OCI-LY3 (cell line): Measurements from ENCODE around the gene RBCK1.

Source experiments
- H2AFZ ChIP-seq: fragments of 200-600, 300-600 bp; shearing (Covaris generic); 2 replicates; pipeline ENCODE4 v1.6.0; 2014; ENCODE audit warnings: antibody characterized with exemption, low read depth, low read length
- H3K27ac ChIP-seq: fragments of 200-600, 300-600 bp; sonication (generic); 2 replicates; pipeline ENCODE4 v1.5.1; 2014; ENCODE audit warnings: mild to moderate bottlenecking, low read length, moderate library complexity, mixed read lengths
- H3K27me3 ChIP-seq: fragments of 200-600, 300-600 bp; sonication (generic); 2 replicates; pipeline ENCODE4 v1.6.1; 2014; ENCODE audit warnings: low read depth, low read length, mixed read lengths
- H3K36me3 ChIP-seq: fragments of 200-600, 300-600 bp; sonication (generic); replicated peaks from 2 replicates; pipeline ENCODE3; 2014; ENCODE audit warnings: low read depth, low read length, mixed read lengths
- H3K4me1 ChIP-seq: fragments of 300-600, 200-600 bp; sonication (generic); 2 replicates; pipeline ENCODE4 v1.6.1; 2014; ENCODE audit warnings: low read length, mixed read lengths
- H3K4me2 ChIP-seq: fragments of 200-600, 300-600 bp; sonication (generic); 2 replicates; pipeline ENCODE4 v1.6.1; 2014; ENCODE audit warnings: low read length, mixed read lengths
- H3K4me3 ChIP-seq: fragments of 300-600, 200-600 bp; sonication (generic); 2 replicates; pipeline ENCODE4 v1.5.1; 2014; ENCODE audit warnings: antibody characterized with exemption, mild to moderate bottlenecking, low read length, moderate library complexity
- H3K79me2 ChIP-seq: fragments of 300-600, 200-600 bp; shearing (Covaris generic); 2 replicates; pipeline ENCODE4 v1.6.1; 2014; ENCODE audit warnings: mild to moderate bottlenecking, low read length, mixed read lengths
- H3K9ac ChIP-seq: fragments of 300-600, 200-600 bp; shearing (Covaris generic); 2 replicates; pipeline ENCODE4 v1.6.0; 2014; ENCODE audit warnings: mild to moderate bottlenecking, low read length, moderate library complexity
- H3K9me3 ChIP-seq: fragments of 200-600, 300-600 bp; shearing (Covaris generic); 2 replicates; pipeline ENCODE4 v1.6.1; 2014; ENCODE audit warnings: low read length, mixed read lengths; ENCODE audit not compliant: insufficient read depth
- H4K20me1 ChIP-seq: fragments of 200-600, 300-600 bp; sonication (generic); 2 replicates; pipeline ENCODE4 v1.6.1; 2016; ENCODE audit warnings: low read length, mixed read lengths; ENCODE audit not compliant: insufficient read depth
- CTCF ChIP-seq: fragments of 200-600, 300-600 bp; sonication (generic); IDR thresholded peaks from 2 replicates; pipeline ENCODE4 v1.5.1; 2014; ENCODE audit warnings: antibody characterized with exemption, low read length, low read depth
- EZH2phosphoT487 ChIP-seq: fragments of 200-600 bp; shearing (Covaris generic); IDR thresholded peaks from 2 replicates; pipeline ENCODE4 v1.6.1; 2018; ENCODE audit warnings: antibody characterized with exemption, mixed run types, low read depth

Gene RBCK1

DNA sequence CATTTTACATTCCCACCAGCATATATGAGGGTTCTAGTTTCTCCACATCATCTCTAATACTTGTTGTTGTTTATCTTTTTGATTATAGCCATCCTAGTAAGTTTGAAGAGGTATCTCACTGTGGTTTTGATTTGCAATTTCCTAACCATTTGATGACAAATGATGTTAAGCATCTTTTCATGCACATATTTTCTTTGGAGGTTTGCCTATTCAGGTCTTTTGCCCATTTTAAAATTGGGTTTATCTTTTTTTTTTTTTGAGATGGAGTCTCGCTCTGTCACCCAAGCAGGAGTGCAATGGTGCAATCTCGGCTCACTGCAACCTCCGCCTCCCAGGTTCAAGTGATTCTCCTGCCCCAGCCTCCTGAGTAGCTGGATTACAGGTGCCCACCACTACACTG lies 4.0 kb downstream of the RBCK1 start:
- Histone ChIP-seq H3K9ac (no peak overlapping the region), H3K27me3 (no peaks in the 10 kb centered on the region), H3K4me1 (peaks cover 11% of the 10 kb centered on the region), H2AFZ (no peak overlapping the region), H3K36me3 (peaks cover 43% of the 10 kb centered on the region), H4K20me1 (0 out of 2 replicates have a peak, but pooled peaks cover 3% of the 10 kb centered on the region), H3K27ac (no peak overlapping the region), H3K4me2 (no peak overlapping the region), H3K79me2 (peaks cover 49% of the 10 kb centered on the region), H3K4me3 (no peak overlapping the region), H3K9me3 (no peaks in the 10 kb centered on the region)
- no peak for TF ChIP-seq CTCF
- TF ChIP-seq EZH2phosphoT487: no peak

DNA sequence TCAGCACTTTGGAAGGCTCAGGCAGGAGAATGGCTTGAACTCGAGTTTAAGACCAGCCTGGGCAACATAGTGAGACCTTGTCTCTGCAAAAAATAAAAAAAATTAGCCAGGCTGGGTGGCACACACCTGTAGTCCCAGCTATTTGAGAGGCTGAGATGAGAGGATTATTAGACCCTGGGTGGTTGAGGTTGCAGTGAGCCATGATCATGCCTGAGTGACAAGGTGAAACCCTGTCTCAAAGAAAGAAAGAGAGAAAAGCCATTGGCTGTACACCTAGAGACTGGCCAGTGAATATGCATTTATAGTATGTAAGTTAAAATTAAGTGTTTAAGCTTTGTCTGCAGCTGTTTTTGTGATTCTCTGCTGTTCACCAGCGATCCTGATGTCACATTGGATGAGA lies 6.1 kb downstream of the RBCK1 start:
- Histone ChIP-seq H3K79me2 (peaks cover 38% of the 10 kb centered on the region), H3K9ac (no peak overlapping the region), H2AFZ (no peak overlapping the region), H3K4me1 (peaks cover 14% of the 10 kb centered on the region), H3K36me3 (peaks cover 43% of the 10 kb centered on the region), H4K20me1 (0 out of 2 replicates have a peak, but pooled peaks cover 3% of the 10 kb centered on the region), H3K4me2 (no peak overlapping the region), H3K27me3 (no peaks in the 10 kb centered on the region), H3K4me3 (no peak overlapping the region), H3K9me3 (no peaks in the 10 kb centered on the region), H3K27ac (no peak overlapping the region)
- no peak for TF ChIP-seq CTCF

DNA sequence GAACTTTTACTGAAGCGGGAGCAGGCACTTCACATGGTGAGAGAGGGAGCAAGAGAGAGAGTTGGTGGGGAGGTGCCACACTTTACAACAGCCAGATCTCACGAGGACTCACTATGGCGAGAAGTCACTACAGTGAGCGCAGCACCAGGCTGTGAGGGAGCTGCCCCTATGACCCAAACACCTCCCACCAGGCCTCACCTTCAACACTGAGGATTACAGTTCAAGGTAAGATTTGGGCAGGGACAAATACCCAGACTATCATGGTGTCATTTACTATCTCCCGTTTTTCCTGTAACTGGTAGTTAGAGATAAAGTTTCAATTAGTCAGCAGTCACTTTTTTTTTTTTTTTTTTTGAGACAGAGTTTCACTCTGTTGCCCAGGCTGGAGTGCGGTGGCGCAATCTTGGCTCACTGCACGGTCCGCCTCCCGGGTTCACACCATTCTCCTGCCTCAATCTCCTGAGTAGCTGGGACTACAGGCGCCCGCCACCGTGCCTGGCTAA lies 7.8 kb downstream of the RBCK1 start:
- H3K9me3 ChIP-seq: no peaks in the 10 kb centered on the region
- no peaks in the 10 kb centered on the region for H3K27me3 ChIP-seq
- peaks cover 21% of the 10 kb centered on the region for H3K79me2 ChIP-seq
- peaks cover 4% of the 10 kb centered on the region; the same call in 1 of the 2 replicates for H4K20me1 ChIP-seq
- peaks cover 32% of the 10 kb centered on the region for H3K36me3 ChIP-seq
- H3K9ac ChIP-seq: no peak overlapping the region
- TF ChIP-seq EZH2phosphoT487: no peak
- TF ChIP-seq CTCF: no peak
- peaks cover 15% of the 10 kb centered on the region for H3K4me1 ChIP-seq
- H3K4me2 ChIP-seq: no peak overlapping the region
- no peak overlapping the region for H3K27ac ChIP-seq
- no peak overlapping the region for H3K4me3 ChIP-seq
- H2AFZ ChIP-seq: no peak overlapping the region

- peaks cover 4% of the 10 kb centered on the region; the same call in 1 of the 2 replicates for H4K20me1 ChIP-seq
- no peaks in the 10 kb centered on the region for H3K9me3 ChIP-seq
- H3K36me3 ChIP-seq: peaks cover 30% of the 10 kb centered on the region
- H3K4me2 ChIP-seq: no peak overlapping the region
- H3K27ac ChIP-seq: no peak overlapping the region
- no peak overlapping the region for H3K4me3 ChIP-seq
- no peak overlapping the region for H3K9ac ChIP-seq
- peaks cover 12% of the 10 kb centered on the region for H3K79me2 ChIP-seq
- H2AFZ ChIP-seq: no peak overlapping the region
- TF ChIP-seq EZH2phosphoT487: no peak
- no peak for TF ChIP-seq CTCF
- peaks cover 15% of the 10 kb centered on the region for H3K4me1 ChIP-seq
- no peaks in the 10 kb centered on the region for H3K27me3 ChIP-seq
These were observed 9.1 kb downstream of the RBCK1 start for GRCh38 chr20:416950-417800.
